GM19193 (cell line): ENCODE measurements around the gene GAS1.

Experiments used
- POLR2A ChIP-seq: IDR thresholded peaks from 4 replicates; pipeline ENCODE4 v1.6.1; 2011; ENCODE audit not compliant: insufficient read depth, insufficient read length; ENCODE audit errors: extremely low read depth

The GAS1 gene, protein sequence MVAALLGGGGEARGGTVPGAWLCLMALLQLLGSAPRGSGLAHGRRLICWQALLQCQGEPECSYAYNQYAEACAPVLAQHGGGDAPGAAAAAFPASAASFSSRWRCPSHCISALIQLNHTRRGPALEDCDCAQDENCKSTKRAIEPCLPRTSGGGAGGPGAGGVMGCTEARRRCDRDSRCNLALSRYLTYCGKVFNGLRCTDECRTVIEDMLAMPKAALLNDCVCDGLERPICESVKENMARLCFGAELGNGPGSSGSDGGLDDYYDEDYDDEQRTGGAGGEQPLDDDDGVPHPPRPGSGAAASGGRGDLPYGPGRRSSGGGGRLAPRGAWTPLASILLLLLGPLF

DNA sequence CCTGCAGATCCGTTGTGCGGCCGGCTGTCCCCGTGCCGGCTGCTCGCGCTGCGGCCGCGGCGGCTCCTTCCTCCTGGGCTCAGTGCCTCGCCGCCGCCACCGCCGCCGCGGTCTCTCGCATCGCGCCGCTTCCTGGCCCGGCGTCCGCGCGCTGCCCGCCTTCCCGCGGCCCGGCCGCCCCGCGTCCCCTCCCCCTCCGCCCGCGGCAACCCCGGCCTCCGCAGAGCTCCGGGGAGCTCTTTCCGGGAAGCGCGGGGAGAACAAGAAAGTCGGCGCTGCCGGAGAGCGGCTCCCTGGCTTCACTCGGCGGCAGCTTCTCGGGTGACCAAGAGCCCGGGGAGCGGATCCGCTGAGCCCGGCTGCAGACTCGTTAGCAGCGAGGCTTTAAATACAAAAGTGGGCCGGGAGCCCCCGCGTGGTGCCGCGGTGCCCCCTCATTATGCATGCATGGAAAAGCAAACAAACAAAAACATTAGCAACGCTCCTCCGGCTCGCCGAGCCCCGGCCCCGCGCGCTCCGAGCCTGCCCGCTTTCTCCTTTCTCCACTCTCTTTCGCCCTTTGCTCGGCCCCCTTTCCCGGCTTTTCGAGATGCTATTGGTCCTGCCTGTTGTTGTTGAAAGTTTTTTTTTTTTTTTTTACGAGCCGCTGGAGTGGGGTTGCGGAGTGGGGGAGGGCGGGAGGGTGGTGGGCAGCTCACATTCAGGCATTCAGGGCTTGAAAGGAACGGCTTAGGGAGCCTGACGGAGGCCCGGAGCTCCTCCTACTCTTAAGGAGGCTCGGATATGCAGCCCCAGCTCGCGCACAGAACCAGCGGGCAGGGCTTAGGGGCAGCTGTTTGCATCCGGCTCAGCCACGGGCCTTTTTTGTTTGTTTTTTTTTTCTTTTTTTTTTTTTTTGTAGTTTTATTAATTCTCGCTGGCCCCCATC lies at the start of gene GAS1:
GAS1 (minus strand) TSS at position 361 of the 928 bp plus-strand sequence. CDS start 727 bp downstream, outside the sequence.
- no peak for TF ChIP-seq POLR2A

DNA sequence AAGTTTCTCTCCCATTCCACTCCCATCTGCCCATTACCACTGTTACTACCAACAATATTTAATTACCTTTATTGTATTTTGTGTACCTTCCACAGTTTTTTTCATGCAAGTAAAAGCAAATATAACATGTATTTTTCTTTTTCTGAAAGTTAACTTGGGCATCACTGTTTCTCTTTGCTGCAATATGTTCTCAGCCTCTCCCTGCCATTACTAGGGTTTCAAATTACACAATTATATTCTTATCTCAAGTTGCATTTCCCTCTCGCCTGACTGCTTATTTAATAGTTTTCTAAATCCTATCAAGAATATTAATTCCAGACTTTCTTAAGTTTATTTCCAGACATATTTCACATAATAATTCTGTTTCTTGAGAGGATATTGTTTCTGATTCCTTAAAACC lies 46.9 kb upstream of the GAS1 start:
- no peak for TF ChIP-seq POLR2A

- no peak for TF ChIP-seq POLR2A
Observed at GRCh38 chr9:86993830-86994229, 46.5 kb upstream of the GAS1 start.

- TF ChIP-seq POLR2A = no peak
Observed at GRCh38 chr9:86991077-86991476, 43.8 kb upstream of the GAS1 start.

DNA sequence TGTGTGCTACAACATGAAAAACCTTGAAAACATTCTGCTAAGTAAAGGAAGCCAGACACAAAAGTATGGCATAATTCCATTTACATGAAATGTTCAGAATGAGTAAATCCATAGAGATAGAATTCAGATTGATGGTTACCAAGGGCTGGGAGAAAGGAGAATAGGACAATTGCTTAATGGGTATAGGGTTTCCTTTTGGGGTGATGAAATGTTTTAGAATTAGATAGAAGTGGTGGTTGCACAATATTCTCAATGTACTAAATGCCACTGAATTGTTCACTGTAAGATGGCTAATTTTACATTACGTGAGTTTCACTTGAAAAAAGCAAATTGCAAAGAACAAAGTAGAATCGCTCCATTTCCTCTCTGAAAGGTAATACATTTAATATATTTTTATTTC lies 43.0 kb upstream of the GAS1 start:
- TF ChIP-seq POLR2A = no peak

DNA sequence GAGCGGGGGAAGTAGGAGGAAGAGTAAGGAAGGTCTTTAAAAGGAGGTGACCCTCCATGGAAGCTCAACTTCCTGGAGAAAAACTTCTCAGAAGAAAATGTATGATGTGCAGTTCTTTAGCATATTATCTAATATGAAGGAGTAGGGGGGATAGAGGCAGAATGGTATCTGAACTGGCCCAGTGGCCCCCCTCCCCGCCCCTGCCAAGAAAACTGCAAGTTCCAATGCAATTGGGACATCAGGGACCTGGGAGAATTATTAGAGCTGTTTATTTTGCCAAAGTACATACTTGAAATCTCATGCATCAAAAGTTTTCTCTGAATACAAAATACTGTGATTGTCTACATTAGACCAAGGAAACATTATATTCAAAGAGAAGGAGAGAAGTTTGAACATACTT lies 40.6 kb upstream of the GAS1 start:
- TF ChIP-seq POLR2A = no peak

DNA sequence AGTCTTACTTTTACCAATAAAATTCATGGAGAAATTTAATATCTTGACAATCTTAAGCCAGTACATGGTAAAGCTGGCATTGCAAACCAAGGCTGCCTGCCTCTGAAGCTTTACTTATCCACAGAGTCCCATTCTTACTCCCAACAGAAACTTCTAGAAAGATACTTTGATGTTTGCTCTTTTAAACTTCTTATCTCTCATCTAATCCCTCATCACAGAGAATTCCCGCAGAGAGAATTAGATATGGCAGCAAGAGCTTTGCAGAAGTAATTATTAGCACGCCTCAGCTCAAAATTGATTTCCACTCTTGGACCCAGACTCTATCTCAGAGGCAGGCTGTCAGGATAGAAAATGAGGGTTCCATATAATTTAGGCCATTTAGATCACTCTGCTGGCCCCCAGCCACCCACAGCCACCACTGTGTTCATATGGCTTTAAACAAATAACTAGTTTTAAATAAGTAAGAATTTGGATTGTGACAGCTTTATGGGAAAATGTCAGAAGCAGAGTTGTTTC lies 37.9 kb upstream of the GAS1 start:
- no peak for TF ChIP-seq POLR2A

DNA sequence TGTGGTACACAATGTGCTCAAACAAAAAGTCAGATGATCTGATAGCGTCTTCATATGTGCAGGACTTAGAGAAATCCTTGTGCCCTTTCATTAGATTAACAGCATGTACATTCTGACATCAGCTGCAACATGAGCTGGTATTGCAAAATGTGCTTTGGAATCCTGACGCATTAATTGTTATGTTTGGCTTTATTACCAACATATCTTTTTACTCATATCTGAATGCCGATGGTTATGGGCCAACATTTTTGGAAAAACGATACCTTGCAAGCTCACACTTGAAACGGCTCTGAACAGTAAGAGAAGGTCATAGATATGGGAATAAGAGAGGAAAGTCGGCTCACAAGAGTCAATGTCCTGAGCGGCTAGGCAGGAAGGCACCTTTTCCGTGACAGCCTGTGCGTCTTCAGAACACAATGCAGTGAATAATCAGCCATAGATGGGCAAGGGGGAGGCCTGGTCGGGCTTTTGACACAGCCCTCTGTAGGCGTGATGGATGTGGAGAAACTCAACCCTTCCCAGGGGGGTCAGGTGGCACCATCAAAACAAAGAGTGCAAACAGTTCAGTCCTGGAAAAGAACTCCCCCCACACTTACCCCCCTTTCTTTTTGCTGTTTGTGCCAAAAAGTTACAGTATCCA lies 36.4 kb upstream of the GAS1 start:
- TF ChIP-seq POLR2A = no peak

GRCh38 chr9:86983249-86983619 lies 35.9 kb upstream of the GAS1 start:
- TF ChIP-seq POLR2A = no peak

DNA sequence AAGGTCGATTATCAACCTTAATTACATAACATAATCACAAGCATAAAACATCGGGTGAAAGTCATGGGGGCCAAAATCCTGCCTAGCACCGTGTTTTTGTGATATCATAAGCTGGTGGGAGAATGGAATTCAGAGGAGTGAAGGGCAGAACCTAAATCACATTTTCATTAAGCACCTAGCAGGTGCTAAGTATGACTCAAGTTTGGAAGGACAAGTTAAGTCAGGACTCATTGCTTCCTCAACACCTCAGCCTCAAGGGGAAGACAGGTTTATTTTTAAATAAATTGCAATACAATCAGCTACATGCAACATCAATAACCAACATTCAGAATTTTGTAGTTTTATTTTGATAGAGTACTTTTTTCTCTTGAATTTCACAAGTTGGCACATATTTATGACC lies 33.5 kb upstream of the GAS1 start:
- TF ChIP-seq POLR2A = no peak

GRCh38 chr9:86979657-86980056 lies 32.4 kb upstream of the GAS1 start:
- TF ChIP-seq POLR2A = no peak

DNA sequence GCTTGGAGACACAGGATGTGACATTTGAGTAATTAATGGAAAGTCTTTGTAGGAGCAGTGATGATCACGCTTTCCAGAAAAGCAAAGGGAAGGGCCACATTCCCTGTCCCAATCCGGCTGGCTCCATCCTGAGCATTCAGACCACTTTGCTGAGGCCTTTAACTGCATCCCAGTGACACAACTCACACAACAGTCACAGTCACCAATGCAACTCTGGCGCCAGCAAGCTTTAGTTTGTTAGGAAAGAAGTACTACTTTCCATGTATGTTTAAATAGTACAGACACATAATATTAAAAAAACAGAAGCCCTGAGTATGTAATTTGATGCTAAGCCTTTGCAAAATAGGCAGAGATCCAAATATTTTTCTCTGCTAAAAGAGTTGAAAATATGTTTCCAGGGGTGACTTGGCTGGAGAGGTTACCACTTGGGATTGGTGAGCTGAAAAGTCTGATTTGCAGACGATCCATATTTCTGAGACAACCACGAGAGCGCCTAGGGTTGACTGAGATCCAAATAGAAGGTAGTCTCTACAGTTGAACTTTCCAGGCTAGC lies 31.7 kb upstream of the GAS1 start:
- TF ChIP-seq POLR2A = no peak

DNA sequence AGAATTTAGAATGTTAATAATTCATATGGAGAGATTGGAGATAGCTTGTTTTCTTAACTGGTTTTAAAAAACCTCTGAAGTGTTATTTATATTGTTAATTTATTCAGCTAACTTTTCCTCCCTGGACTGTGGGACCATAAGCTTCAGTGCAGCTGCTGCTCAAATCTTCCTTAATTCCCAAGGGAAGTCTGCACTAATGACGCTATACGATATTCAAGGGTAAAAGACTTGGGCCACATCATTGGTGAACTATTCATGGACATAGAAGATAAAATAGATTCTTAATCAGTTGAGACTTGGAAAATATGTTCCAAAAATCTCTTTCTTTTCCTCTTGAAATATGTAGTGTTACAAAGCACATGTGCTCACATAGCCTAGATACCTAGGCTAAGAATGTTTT lies 31.1 kb upstream of the GAS1 start:
- no peak for TF ChIP-seq POLR2A

DNA sequence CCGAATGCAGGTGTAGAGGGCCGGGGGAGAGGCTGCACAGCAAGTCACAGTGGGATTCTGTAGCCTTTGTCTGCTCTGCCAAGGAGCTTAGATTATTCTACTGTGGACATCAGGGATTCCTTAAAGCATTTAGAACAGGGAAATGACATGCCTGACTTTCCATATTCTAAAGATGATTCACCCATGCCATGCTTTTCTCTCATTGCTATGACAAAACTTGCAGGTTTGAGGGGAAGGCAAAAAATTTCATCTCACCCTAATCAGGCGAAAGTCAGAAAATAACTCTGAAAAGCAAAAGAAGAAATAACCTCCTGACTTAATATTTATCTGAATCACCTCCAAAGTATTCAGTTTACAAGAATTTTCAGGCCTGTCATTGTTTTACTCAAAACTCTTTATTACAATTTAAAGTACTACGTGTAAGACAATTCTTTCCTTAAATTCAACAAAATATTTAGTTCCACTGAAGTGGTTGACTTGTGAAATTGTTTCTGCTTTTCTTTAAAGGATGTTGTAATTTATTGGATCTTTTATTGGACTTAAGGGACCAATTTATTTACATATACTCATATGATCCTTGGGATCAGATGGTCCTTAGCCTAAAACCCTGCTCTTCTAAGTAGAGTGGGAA lies 30.0 kb upstream of the GAS1 start:
- TF ChIP-seq POLR2A = no peak
